T-helper 9 cell (primary cell): ENCODE results near the gene LAMA3.

ENCODE experiments used
- DNase-seq: peaks from one replicate; pipeline ENCODE4 v3.0.0-alpha.2; 2020

Gene LAMA3

GRCh38 chr18:23880931-23881617 lies 191.8 kb downstream of the LAMA3 start:
- no peak for DNase-seq

- no peak for DNase-seq
Measured at GRCh38 chr18:23881778-23882177, 192.5 kb downstream of the LAMA3 start.

- no peak for DNase-seq
Measured at GRCh38 chr18:23882616-23883276, 193.5 kb downstream of the LAMA3 start.

GRCh38 chr18:23883277-23883790 lies 194.1 kb downstream of the LAMA3 start:
- no peak for DNase-seq

GRCh38 chr18:23884681-23885375 lies 195.6 kb downstream of the LAMA3 start:
- DNase-seq: no peak

- no peak for DNase-seq
Measured at GRCh38 chr18:23885750-23886149, 196.5 kb downstream of the LAMA3 start.

GRCh38 chr18:23887035-23887434 lies 197.8 kb downstream of the LAMA3 start:
- no peak for DNase-seq

- DNase-seq: no peak
Measured at GRCh38 chr18:23887493-23887892, 198.2 kb downstream of the LAMA3 start.

- no peak for DNase-seq
Measured at GRCh38 chr18:23888881-23889280, 199.6 kb downstream of the LAMA3 start.

GRCh38 chr18:23889907-23890306 lies 200.7 kb downstream of the LAMA3 start:
- DNase-seq: no peak

- DNase-seq: no peak
Measured at GRCh38 chr18:23890589-23890988, 201.3 kb downstream of the LAMA3 start.

GRCh38 chr18:23893653-23894052 lies 204.4 kb downstream of the LAMA3 start:
- no peak for DNase-seq

GRCh38 chr18:23894661-23895175 lies 205.5 kb downstream of the LAMA3 start:
- DNase-seq: no peak

- DNase-seq: no peak
Measured at GRCh38 chr18:23897291-23897690, 208.0 kb downstream of the LAMA3 start.

- DNase-seq: no peak
Measured at GRCh38 chr18:23897733-23898132, 208.5 kb downstream of the LAMA3 start.

GRCh38 chr18:23900994-23901393 lies 211.7 kb downstream of the LAMA3 start:
- no peak for DNase-seq

GRCh38 chr18:23902396-23902795 lies 213.1 kb downstream of the LAMA3 start:
- no peak for DNase-seq

- no peak for DNase-seq
Measured at GRCh38 chr18:23903971-23904370, 214.7 kb downstream of the LAMA3 start.

GRCh38 chr18:23906658-23907057 lies 217.4 kb downstream of the LAMA3 start:
- no peak for DNase-seq

GRCh38 chr18:23908827-23909226 lies 219.6 kb downstream of the LAMA3 start:
- no peak for DNase-seq

- no peak for DNase-seq
Measured at GRCh38 chr18:23910032-23910431, 220.8 kb downstream of the LAMA3 start.

GRCh38 chr18:23912356-23912755 lies 223.1 kb downstream of the LAMA3 start:
- no peak for DNase-seq

GRCh38 chr18:23916338-23916737 lies 227.1 kb downstream of the LAMA3 start:
- DNase-seq: no peak
